Glutamatergic neuron (in vitro differentiated cells): ENCODE results near the gene STAG1. TPM values are rescaled to one million over a fixed set of nuclear protein-coding genes. Genes with fewer than 3 reads are reported as not detected.

Experiments
- DNase-seq: peaks from one replicate; pipeline ENCODE4 v3.0.0; 2022
- H3K27ac Mint-ChIP-seq: one replicate; pipeline ENCODE4 v1.8.0; 2020; ENCODE audit warnings: mild to moderate bottlenecking, mixed read lengths, inconsistent platforms; ENCODE audit not compliant: unreplicated experiment
- H3K27me3 Mint-ChIP-seq: one replicate; pipeline ENCODE4 v1.8.0; 2020; ENCODE audit warnings: mild to moderate bottlenecking, moderate library complexity, mixed read lengths, inconsistent platforms; ENCODE audit not compliant: unreplicated experiment
- H3K36me3 Mint-ChIP-seq: one replicate; pipeline ENCODE4 v1.8.0; 2020; ENCODE audit warnings: mild to moderate bottlenecking, mixed read lengths, inconsistent platforms; ENCODE audit not compliant: unreplicated experiment
- H3K4me1 Mint-ChIP-seq: one replicate; pipeline ENCODE4 v1.8.0; 2020; ENCODE audit warnings: mild to moderate bottlenecking, low read depth, mixed read lengths, inconsistent platforms; ENCODE audit not compliant: unreplicated experiment
- H3K4me3 Mint-ChIP-seq: one replicate; pipeline ENCODE4 v1.8.0; 2020; ENCODE audit warnings: mild to moderate bottlenecking, mixed read lengths, inconsistent platforms; ENCODE audit not compliant: unreplicated experiment
- H3K9me3 Mint-ChIP-seq: one replicate; pipeline ENCODE4 v1.8.0; 2020; ENCODE audit warnings: mild to moderate bottlenecking, moderate library complexity, mixed read lengths, inconsistent platforms; ENCODE audit not compliant: unreplicated experiment
- CTCF ChIP-seq: fragments of 200-600 bp; sonication (generic); IDR thresholded peaks from one replicate; pipeline ENCODE4 v1.5.0; 2021; ENCODE audit not compliant: partially characterized antibody, unreplicated experiment
- total RNA-seq: library from RNA; stranded (reverse); fragmentation: NEBNext Ultra II Directional; extraction: Animal tissue kit (Norgen Biotek cat#: 25700); gene quantifications from one replicate; pipeline ENCODE4 v1.2.1, GENCODE V29; 2021; ENCODE audit not compliant: unreplicated experiment

Gene STAG1
- total RNA-seq, 1 donor from 2014 or later: 22.8 TPM

- H3K27ac Mint-ChIP-seq: no peak overlapping the region
- no peaks in the 10 kb centered on the region for H3K9me3 Mint-ChIP-seq
- no peaks in the 10 kb centered on the region for H3K27me3 Mint-ChIP-seq
- H3K36me3 Mint-ChIP-seq: no peaks in the 10 kb centered on the region
- TF ChIP-seq CTCF: no peak
- H3K4me1 Mint-ChIP-seq: no peaks in the 10 kb centered on the region
- no peak overlapping the region for H3K4me3 Mint-ChIP-seq
- DNase-seq: no peak
Measured at GRCh38 chr3:136473716-136474326, 278.4 kb downstream of the STAG1 start.

GRCh38 chr3:136465296-136465695, 286.9 kb downstream of the STAG1 start:
- no peak overlapping the region for H3K27ac Mint-ChIP-seq
- no peaks in the 10 kb centered on the region for H3K4me1 Mint-ChIP-seq
- H3K9me3 Mint-ChIP-seq: peaks cover 3% of the 10 kb centered on the region
- peaks cover 22% of the 10 kb centered on the region for H3K36me3 Mint-ChIP-seq
- no peak for DNase-seq
- H3K4me3 Mint-ChIP-seq: no peak overlapping the region
- TF ChIP-seq CTCF: no peak
- H3K27me3 Mint-ChIP-seq: no peaks in the 10 kb centered on the region

GRCh38 chr3:136464502-136464901, 287.7 kb downstream of the STAG1 start:
- H3K9me3 Mint-ChIP-seq: peaks cover 3% of the 10 kb centered on the region
- H3K36me3 Mint-ChIP-seq: peaks cover 22% of the 10 kb centered on the region
- no peaks in the 10 kb centered on the region for H3K4me1 Mint-ChIP-seq
- TF ChIP-seq CTCF: no peak
- no peaks in the 10 kb centered on the region for H3K27me3 Mint-ChIP-seq
- H3K4me3 Mint-ChIP-seq: no peak overlapping the region
- no peak overlapping the region for H3K27ac Mint-ChIP-seq
- DNase-seq: no peak

GRCh38 chr3:136463170-136463569, 289.0 kb downstream of the STAG1 start:
- no peak for DNase-seq
- Mint-ChIP-seq H3K27me3 (no peaks in the 10 kb centered on the region), H3K9me3 (peaks cover 3% of the 10 kb centered on the region), H3K4me3 (no peak overlapping the region), H3K27ac (no peak overlapping the region), H3K36me3 (peaks cover 20% of the 10 kb centered on the region), H3K4me1 (no peaks in the 10 kb centered on the region)
- TF ChIP-seq CTCF: no peak

- DNase-seq: no peak
- H3K4me1 Mint-ChIP-seq: no peaks in the 10 kb centered on the region
- peaks cover 15% of the 10 kb centered on the region for H3K9me3 Mint-ChIP-seq
- H3K36me3 Mint-ChIP-seq: peaks cover 36% of the 10 kb centered on the region
- H3K27me3 Mint-ChIP-seq: no peaks in the 10 kb centered on the region
- no peak overlapping the region for H3K27ac Mint-ChIP-seq
- no peak for TF ChIP-seq CTCF
- H3K4me3 Mint-ChIP-seq: no peak overlapping the region
Measured at GRCh38 chr3:136457793-136458192, 294.4 kb downstream of the STAG1 start.
